ENCODE data around the gene C1orf210. TPM values are rescaled to one million over a fixed set of nuclear protein-coding genes. Genes with fewer than 3 reads are reported as not detected.

The C1orf210 gene
- total and polyA plus RNA-seq, 9 of the 15 experiments (the other 6 are each of a cell fraction or from before 2014, with no cell fraction given) = 0.21 TPM; not detected in 8

DNA sequence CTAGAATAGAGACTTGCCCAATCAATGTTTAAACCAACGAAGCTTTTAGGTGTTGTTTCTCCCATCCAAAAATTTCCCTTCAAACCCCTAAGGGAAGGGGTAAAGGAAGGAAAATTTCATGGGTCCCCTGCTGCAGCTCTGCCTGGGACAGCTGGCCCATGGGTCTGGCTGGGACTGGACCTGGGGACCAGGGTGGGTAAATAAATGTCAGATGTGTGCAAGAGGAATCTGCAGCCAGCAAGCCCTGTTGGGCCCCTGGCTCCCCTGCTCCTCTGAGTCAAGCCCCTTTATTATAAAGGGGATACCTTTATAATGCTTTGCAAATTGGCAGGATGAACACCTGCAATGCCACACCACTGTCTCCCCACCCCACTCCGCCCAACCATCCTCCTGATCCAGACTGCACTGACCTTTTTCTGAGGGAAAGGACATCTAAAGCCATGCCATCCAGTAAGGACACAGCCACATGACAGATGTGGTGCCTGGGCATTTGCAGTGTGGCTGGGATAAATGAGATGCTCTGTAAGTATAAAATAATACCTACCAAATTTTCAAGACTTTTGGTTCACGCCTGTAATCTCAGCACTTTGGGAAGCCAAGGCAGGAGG, 17.5 kb downstream of the C1orf210 start (continued):
- TF ChIP-seq JUN (IDR thresholded peaks at IDR 0.05; ENCODE audit: borderline replicate concordance, low read depth, low read length) = no peak
- TF ChIP-seq JUN (CRISPR knock-in tag; IDR thresholded peaks at IDR 0.05; ENCODE audit: borderline replicate concordance) = no peak
- no peak for TF ChIP-seq TRIM24 (IDR thresholded peaks at IDR 0.05)

DNA sequence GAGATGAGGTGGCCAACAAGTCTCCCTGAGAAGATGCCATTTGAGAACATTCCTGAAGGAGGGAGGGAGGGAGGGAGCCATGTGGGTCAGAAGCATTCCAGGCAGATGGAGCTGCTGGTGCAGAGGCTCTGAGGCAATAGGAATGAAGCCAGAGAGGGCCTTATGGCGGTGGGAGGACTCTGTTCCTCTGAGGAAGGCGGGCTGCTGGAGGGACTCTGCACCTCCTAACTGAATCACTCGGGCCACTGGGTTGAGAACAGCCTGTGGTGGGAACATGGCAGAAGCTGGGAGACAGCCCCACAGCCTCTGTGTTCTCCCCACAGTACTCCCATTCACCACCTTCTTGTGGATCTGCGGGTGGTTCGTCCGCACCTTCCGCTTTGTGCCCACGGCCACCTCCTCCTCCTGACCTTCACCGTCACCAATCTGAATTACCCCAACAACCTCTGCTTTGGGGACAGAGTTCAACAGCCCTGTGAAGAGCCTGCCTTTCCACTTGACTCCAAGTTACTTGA, 18.0 kb downstream of the C1orf210 start:
- CTCF ChIA-PET (ENCODE audit: low intra/inter-chr PET ratio) = no interaction called here
- no peaks in the 10 kb centered on the region for H3K36me3 ChIP-seq (ENCODE audit: control insufficient read depth, insufficient read depth, low read length)
- no TSS peak for BruUV-seq (replicated peaks)
- peaks cover 8 to 9% of the 10 kb centered on the region in 2 experiments; a peak in 3 of 5 replicates for H3K4me1 ChIP-seq (replicated peaks in 1 of 2; ENCODE audit: control insufficient read depth in 2 of 2, insufficient read depth in 2 of 2, low read length in 2 of 2)
- no peak overlapping the region for H3K9ac ChIP-seq (ENCODE audit: insufficient read depth in 1 of 2, low read depth in 2 of 2, low read length in 2 of 2)
- peak in 1 of 4 experiments; percentile 9 for DNase-seq (ENCODE audit: extremely low read depth in 1 of 4, low spot score in 3 of 4)
- no peak; the same call in 2 of the 3 replicates for ATAC-seq
- TF ChIP-seq NCOA6 (IDR thresholded peaks at IDR 0.05) (no peak), ZFP36 (IDR thresholded peaks at IDR 0.05; ENCODE audit: low read depth, low read length, partially characterized antibody) (no peak), NR2C1 (IDR thresholded peaks at IDR 0.05) (no peak), NR2C1 (tag; IDR thresholded peaks at IDR 0.05) (no peak)
- no peak overlapping the region for H3K4me3 ChIP-seq
- intact Hi-C loops (cut with micrococcal nuclease) (no loop called here), in situ Hi-C loops (cut with MboI) (no loop called here)
- FAIRE-seq = no peak
- no peaks in the 10 kb centered on the region for H3K79me2 ChIP-seq (ENCODE audit: control insufficient read depth, insufficient read depth, low read length)
- H2AFZ ChIP-seq (ENCODE audit: low read depth, low read length) = no peak overlapping the region
- no peaks in the 10 kb centered on the region for H4K20me1 ChIP-seq (replicated peaks; ENCODE audit: control insufficient read depth, insufficient read depth, low read length)
- H3K4me2 ChIP-seq (ENCODE audit: insufficient read depth, low read length) = no peak overlapping the region
- POLR2A ChIA-PET = interaction anchor here (0.7 kb wide), 1 partner anchor 592 kb away, joined by 3 read pairs; no protein-coding TSS in a partner anchor
- H3K27ac ChIP-seq (ENCODE audit: extremely low read depth, low read depth, low read length) = no peak overlapping the region
- no peaks in the 10 kb centered on the region for H3K9me3 ChIP-seq (replicated peaks; ENCODE audit: control insufficient read depth, insufficient read depth, low read depth, low read length)
- H3K9me1 ChIP-seq (ENCODE audit: control insufficient read depth, insufficient read depth, low read length) = no peaks in the 10 kb centered on the region
- WGBS (ENCODE audit: insufficient coverage, low coverage, missing lambda C conversion rate) = 4% methylated on average over 9 of the region's 9 CpGs
- H3K27me3 ChIP-seq (ENCODE audit: control insufficient read depth in 2 of 2, insufficient read depth in 2 of 2, low read length in 2 of 2) = peaks cover 29 to 45% of the 10 kb centered on the region in 2 experiments
